Retinal pigment epithelial cell (primary cell): ENCODE results near the gene PSMD11.

ENCODE experiments used
- DNase-seq: peaks from one replicate; pipeline ENCODE4 v3.0.0-alpha.2; 2010; ENCODE audit warnings: low read depth
- H3K4me3 ChIP-seq: 2 replicates; pipeline ENCODE4 v1.5.1; 2011; ENCODE audit warnings: mild to moderate bottlenecking, low read length, control low read depth, moderate library complexity
- CTCF ChIP-seq: conservative IDR thresholded peaks from 2 replicates; pipeline ENCODE4 v1.5.1; 2011; ENCODE audit warnings: low read depth, low read length, control low read depth, inconsistent platforms

Gene PSMD11

GRCh38 chr17:32489320-32490100, 45.2 kb downstream of the PSMD11 start:
- TF ChIP-seq CTCF, result no peak
- no peak for DNase-seq
- H3K4me3 ChIP-seq, result no peak overlapping the region

GRCh38 chr17:32490101-32490482, 45.8 kb downstream of the PSMD11 start:
- no peak overlapping the region for H3K4me3 ChIP-seq
- no peak for DNase-seq
- TF ChIP-seq CTCF, result no peak

GRCh38 chr17:32491371-32492263, 47.3 kb downstream of the PSMD11 start:
- no peak for DNase-seq
- H3K4me3 ChIP-seq, result no peak overlapping the region
- TF ChIP-seq CTCF, result no peak

- no peak overlapping the region for H3K4me3 ChIP-seq
- TF ChIP-seq CTCF, result no peak
- DNase-seq, result no peak
Measured at GRCh38 chr17:32492264-32492589, 47.9 kb downstream of the PSMD11 start.

- H3K4me3 ChIP-seq, result no peak overlapping the region
- no peak for TF ChIP-seq CTCF
- DNase-seq, result no peak
Measured at GRCh38 chr17:32492648-32493289, 48.5 kb downstream of the PSMD11 start.

- TF ChIP-seq CTCF, result no peak
- DNase-seq, result no peak
- no peak overlapping the region for H3K4me3 ChIP-seq
Measured at GRCh38 chr17:32493571-32493970, 49.3 kb downstream of the PSMD11 start.
